ENCODE measurements around the gene CIDEB. TPM values are rescaled to one million over a fixed set of nuclear protein-coding genes. Genes with fewer than 3 reads are reported as not detected.
"Not testable (repeated sequence)": the region's sequence is repeated elsewhere in the genome, so short reads cannot be mapped to it uniquely, and the experiment has no call there.

Gene CIDEB
- total and polyA plus RNA-seq, 9 of the 15 experiments (the other 6 are each of a cell fraction or from before 2014, with no cell fraction given): 0.03 to 0.35 (median 0.09) TPM; not detected in 3

DNA sequence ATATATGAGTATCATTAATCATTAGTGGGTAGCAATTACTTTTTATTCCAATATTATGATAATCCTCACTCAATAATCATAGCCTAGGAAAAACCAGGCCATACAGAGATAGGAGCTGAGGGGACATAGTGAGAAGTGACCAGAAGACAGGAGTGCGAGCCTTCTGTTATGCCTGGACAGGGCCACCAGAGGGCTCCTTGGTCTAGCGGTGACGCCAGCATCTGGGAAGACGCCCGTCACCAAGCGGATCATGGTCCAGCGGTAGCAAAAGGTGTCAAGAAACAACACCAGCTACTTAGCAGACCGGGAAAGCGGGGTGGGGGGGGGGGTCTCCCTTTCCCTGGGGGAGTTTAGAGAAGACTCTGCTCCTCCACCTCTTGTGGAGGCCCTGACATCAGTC is 20.1 kb upstream of the CIDEB start (continued):
- TF ChIP-seq, protein P1, sequence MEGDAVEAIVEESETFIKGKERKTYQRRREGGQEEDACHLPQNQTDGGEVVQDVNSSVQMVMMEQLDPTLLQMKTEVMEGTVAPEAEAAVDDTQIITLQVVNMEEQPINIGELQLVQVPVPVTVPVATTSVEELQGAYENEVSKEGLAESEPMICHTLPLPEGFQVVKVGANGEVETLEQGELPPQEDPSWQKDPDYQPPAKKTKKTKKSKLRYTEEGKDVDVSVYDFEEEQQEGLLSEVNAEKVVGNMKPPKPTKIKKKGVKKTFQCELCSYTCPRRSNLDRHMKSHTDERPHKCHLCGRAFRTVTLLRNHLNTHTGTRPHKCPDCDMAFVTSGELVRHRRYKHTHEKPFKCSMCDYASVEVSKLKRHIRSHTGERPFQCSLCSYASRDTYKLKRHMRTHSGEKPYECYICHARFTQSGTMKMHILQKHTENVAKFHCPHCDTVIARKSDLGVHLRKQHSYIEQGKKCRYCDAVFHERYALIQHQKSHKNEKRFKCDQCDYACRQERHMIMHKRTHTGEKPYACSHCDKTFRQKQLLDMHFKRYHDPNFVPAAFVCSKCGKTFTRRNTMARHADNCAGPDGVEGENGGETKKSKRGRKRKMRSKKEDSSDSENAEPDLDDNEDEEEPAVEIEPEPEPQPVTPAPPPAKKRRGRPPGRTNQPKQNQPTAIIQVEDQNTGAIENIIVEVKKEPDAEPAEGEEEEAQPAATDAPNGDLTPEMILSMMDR (IDR thresholded peaks at IDR 0.05 in 2 of 3, conservative IDR thresholded peaks at IDR 0.05 in 1 of 3; ENCODE audit: insufficient read depth in 2 of 3, low read depth in 1 of 3, low read length in 3 of 3): peak; percentile 30 to 37 (median 31); a peak in 4 of 6 replicates
- TF ChIP-seq ATF1 (CRISPR knock-in tag; IDR thresholded peaks at IDR 0.05): not testable (repeated sequence)
- TF ChIP-seq ATF1 (tag; IDR thresholded peaks at IDR 0.05) (peak; percentile 57), RAD21 (CRISPR knock-in tag; conservative IDR thresholded peaks at IDR 0.05 in 1 of 2, IDR thresholded peaks at IDR 0.05 in 1 of 2) (peak; percentile 44 to 73; a peak in 3 of 4 replicates)

DNA sequence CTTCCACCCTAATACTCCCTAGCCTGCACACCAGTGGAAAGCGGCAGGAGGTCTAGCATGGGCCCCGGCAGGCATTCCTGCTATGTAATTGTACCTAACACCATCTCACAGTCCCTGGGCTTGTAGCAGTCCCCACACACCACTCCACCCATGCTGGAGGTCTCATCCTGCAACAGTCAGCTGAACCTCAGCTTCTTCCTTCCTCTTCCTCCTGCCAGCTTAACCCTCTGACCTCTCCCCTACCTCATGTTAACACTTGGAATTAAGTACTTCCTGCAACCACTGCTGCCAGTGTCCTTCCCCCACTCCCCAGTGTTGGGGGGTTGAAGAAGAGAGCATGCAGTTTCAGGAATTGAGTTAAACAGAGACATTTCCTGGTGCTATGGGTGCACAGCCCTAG is 19.5 kb upstream of the CIDEB start:
- H3K9me1 ChIP-seq (ENCODE audit: control insufficient read depth, insufficient read depth, low read length): no peaks in the 10 kb centered on the region
- H4K20me1 ChIP-seq (replicated peaks; ENCODE audit: control insufficient read depth, insufficient read depth, low read length): no peaks in the 10 kb centered on the region
- no peak overlapping the region for H3K4me3 ChIP-seq
- no peaks in the 10 kb centered on the region for H3K79me2 ChIP-seq (ENCODE audit: control insufficient read depth, insufficient read depth, low read length)
- no peak overlapping the region for H3K27ac ChIP-seq (ENCODE audit: extremely low read depth, low read depth, low read length)
- in situ Hi-C loops (cut with MboI): loop anchor here (25.0 kb wide), 1 partner anchor 360 kb away; no protein-coding TSS in a partner anchor
- H2AFZ ChIP-seq (ENCODE audit: low read depth, low read length): no peak overlapping the region
- ChIA-PET POLR2A (interaction anchor here (1.1 to 1.3 kb wide), 2 partner anchors 104 to 109 kb away, joined by 3 to 6 read pairs; no protein-coding TSS in a partner anchor), CTCF (ENCODE audit: low intra/inter-chr PET ratio) (interaction anchor here (1.7 kb wide), 1 partner anchor 104 kb away, joined by 5 read pairs; no protein-coding TSS in a partner anchor)
- H3K36me3 ChIP-seq (ENCODE audit: control insufficient read depth, insufficient read depth, low read length): no peaks in the 10 kb centered on the region
- TF ChIP-seq RBFOX2 (IDR thresholded peaks at IDR 0.05; ENCODE audit: low read depth, low read length) (no peak), ATF7 (IDR thresholded peaks at IDR 0.05) (no peak), ZNF57 (CRISPR knock-in tag; IDR thresholded peaks at IDR 0.05) (no peak)
- TF ChIP-seq, protein P2, sequence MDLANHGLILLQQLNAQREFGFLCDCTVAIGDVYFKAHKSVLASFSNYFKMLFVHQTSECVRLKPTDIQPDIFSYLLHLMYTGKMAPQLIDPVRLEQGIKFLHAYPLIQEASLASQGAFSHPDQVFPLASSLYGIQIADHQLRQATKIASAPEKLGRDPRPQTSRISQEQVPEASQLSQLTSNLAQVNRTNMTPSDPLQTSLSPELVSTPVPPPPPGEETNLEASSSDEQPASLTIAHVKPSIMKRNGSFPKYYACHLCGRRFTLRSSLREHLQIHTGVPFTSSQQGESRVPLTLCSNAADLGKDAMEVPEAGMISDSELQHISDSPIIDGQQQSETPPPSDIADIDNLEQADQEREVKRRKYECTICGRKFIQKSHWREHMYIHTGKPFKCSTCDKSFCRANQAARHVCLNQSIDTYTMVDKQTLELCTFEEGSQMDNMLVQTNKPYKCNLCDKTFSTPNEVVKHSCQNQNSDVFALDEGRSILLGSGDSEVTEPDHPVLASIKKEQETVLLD (IDR thresholded peaks at IDR 0.05): no peak
- 28% methylated on average over 2 of the region's 2 CpGs for WGBS (ENCODE audit: insufficient coverage, low coverage, missing lambda C conversion rate)
- DNase-seq (ENCODE audit: extremely low read depth in 1 of 4, low spot score in 3 of 4): no peak
- H3K4me2 ChIP-seq (ENCODE audit: insufficient read depth, low read length): no peak overlapping the region
- no peak for FAIRE-seq
- peak overlapping the region in 1 of 2 experiments; percentile 52; a peak in 1 of 4 replicates for H3K9ac ChIP-seq (ENCODE audit: insufficient read depth in 1 of 2, low read depth in 2 of 2, low read length in 2 of 2)
- no peaks in the 10 kb centered on the region for H3K27me3 ChIP-seq (ENCODE audit: control insufficient read depth in 2 of 2, insufficient read depth in 2 of 2, low read length in 2 of 2)
- peaks cover 2 to 17% of the 10 kb centered on the region in 2 experiments; a peak in 4 of 5 replicates for H3K4me1 ChIP-seq (replicated peaks in 1 of 2; ENCODE audit: control insufficient read depth in 2 of 2, insufficient read depth in 2 of 2, low read length in 2 of 2)
- intact Hi-C loops (cut with micrococcal nuclease): no loop called here
- no TSS peak for BruUV-seq (replicated peaks)
- no peak for ATAC-seq
- H3K9me3 ChIP-seq (replicated peaks; ENCODE audit: control insufficient read depth, insufficient read depth, low read depth, low read length): no peaks in the 10 kb centered on the region

Data from K562 (cell line).